ENCODE data around the gene KRTAP10-12. TPM values are rescaled to one million over a fixed set of nuclear protein-coding genes. Genes with fewer than 3 reads are reported as not detected.
"Not testable (repeated sequence)": the region's sequence is repeated elsewhere in the genome, so short reads cannot be mapped to it uniquely, and the experiment has no call there.

Gene KRTAP10-12
- total RNA-seq, 2 donors from 2014 or later: not detected

DNA sequence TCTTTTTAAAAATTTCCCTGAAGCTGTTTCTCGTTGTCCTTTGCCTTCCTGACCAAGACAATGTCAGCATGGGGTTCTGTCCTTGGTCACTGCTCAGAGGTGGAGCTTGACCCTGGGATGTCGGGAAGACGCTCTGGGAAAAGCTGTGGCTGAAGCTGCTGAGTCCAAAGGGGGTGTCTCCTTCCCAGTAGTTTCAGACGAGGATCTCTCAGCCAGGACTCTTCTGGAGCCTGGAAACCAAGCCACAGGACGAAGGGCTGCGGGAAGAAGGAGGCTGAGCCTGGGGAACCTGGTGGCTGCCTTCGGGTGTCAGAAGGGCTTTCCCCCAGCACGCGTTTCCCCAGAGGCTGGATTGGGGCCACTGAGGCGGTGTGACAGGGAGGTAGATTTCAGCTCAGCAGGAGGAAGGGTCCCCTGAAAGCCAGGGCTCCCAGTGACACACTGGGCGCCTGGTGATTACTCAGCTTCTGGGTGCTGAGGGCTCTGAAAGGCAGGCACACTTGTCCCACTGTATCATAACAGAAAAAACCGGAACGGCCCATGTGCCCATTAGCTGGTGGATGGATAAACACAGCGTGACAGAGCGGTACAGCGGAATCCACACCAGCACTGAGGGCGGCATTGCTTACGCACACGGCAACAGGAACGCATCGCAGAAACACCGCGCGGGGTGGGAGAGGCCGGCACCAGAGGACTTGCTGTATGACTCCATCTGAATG is 10.0 kb upstream of the KRTAP10-12 start:
- Mint-ChIP-seq H3K9me3 (no peaks in the 10 kb centered on the region), H3K4me1 (peaks cover 41% of the 10 kb centered on the region), H3K27ac (peak overlapping the region; percentile 88), H3K36me3 (ENCODE audit: low read depth) (no peaks in the 10 kb centered on the region), H3K4me3 (peak overlapping the region; percentile 33), H3K27me3 (ENCODE audit: insufficient read depth) (peaks cover 25% of the 10 kb centered on the region)
- H3K27me3 ChIP-seq (ENCODE audit: control insufficient read depth, insufficient read depth, low read length, poor library complexity, severe bottlenecking): no peaks in the 10 kb centered on the region
- H3K36me3 ChIP-seq (ENCODE audit: control insufficient read depth, insufficient read depth, low read length): no peaks in the 10 kb centered on the region
- no peaks in the 10 kb centered on the region for H3K9me3 ChIP-seq (ENCODE audit: control insufficient read depth, low read length)
- H3K27ac ChIP-seq (ENCODE audit: low read depth, low read length): peak overlapping the region; percentile 66
- peaks cover 12% of the 10 kb centered on the region for H3K4me1 ChIP-seq (ENCODE audit: control insufficient read depth, insufficient read depth, low read length)
- peak; percentile 70 for DNase-seq
- peak overlapping the region; percentile 15 for H3K9ac ChIP-seq (ENCODE audit: extremely low read depth, low read length, poor library complexity, severe bottlenecking)
- 75 to 76% methylated on average over 22 to 25 of the region's 25 CpGs for WGBS, 2 experiments (ENCODE audit: insufficient coverage in 1 of 2, insufficient read length in 1 of 2)
- H3K4me3 ChIP-seq (ENCODE audit: low read length): peak overlapping the region; percentile 52
- no peak for TF ChIP-seq CTCF (conservative IDR thresholded peaks at IDR 0.05)

DNA sequence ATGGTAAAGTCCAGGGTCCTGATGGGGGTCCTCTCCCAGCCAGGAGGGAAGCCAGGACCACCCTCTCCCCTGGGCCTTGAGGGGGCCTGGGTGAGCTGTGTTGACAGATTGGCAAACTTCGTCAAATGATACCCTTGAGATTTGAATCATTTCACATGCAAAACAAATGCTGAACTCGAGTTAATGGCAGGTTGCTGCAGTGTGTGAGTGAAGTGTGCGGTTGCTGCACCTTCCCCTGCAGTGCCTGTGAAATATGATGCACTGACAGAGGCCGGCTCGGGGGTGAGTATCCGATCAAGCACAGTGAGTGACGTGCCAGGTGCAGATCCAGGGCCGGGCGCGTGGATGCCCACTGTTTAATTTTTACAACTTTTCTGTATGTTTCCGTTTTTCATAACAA is 9.3 kb upstream of the KRTAP10-12 start:
- no peak overlapping the region for H3K4me3 Mint-ChIP-seq
- Histone ChIP-seq H3K27ac (ENCODE audit: low read depth, low read length) (no peak overlapping the region), H3K36me3 (ENCODE audit: control insufficient read depth, insufficient read depth, low read length) (no peaks in the 10 kb centered on the region), H3K27me3 (ENCODE audit: control insufficient read depth, insufficient read depth, low read length, poor library complexity, severe bottlenecking) (no peaks in the 10 kb centered on the region), H3K4me1 (ENCODE audit: control insufficient read depth, insufficient read depth, low read length) (peaks cover 12% of the 10 kb centered on the region), H3K9ac (ENCODE audit: extremely low read depth, low read length, poor library complexity, severe bottlenecking) (no peak overlapping the region), H3K4me3 (ENCODE audit: low read length) (no peak overlapping the region), H3K9me3 (ENCODE audit: control insufficient read depth, low read length) (peaks cover 5% of the 10 kb centered on the region)
- no peak for DNase-seq
- no peak for TF ChIP-seq CTCF (conservative IDR thresholded peaks at IDR 0.05)
- WGBS, 2 experiments (ENCODE audit: insufficient coverage in 1 of 2, insufficient read length in 1 of 2): 81 to 92% methylated on average over 8 to 11 of the region's 11 CpGs
- no peaks in the 10 kb centered on the region for H3K36me3 Mint-ChIP-seq (ENCODE audit: low read depth)
- peaks cover 41% of the 10 kb centered on the region for H3K4me1 Mint-ChIP-seq
- H3K27ac Mint-ChIP-seq: peak overlapping the region; percentile 54
- peaks cover 25% of the 10 kb centered on the region for H3K27me3 Mint-ChIP-seq (ENCODE audit: insufficient read depth)
- H3K9me3 Mint-ChIP-seq: peaks cover 5% of the 10 kb centered on the region

- H3K4me3 Mint-ChIP-seq; DNase-seq; H3K27ac ChIP-seq (ENCODE audit: low read depth, low read length); H3K36me3 Mint-ChIP-seq (ENCODE audit: low read depth); H3K36me3 ChIP-seq (ENCODE audit: control insufficient read depth, insufficient read depth, low read length); H3K27ac Mint-ChIP-seq; H3K4me3 ChIP-seq (ENCODE audit: low read length); H3K9ac ChIP-seq (ENCODE audit: extremely low read depth, low read length, poor library complexity, severe bottlenecking); H3K27me3 ChIP-seq (ENCODE audit: control insufficient read depth, insufficient read depth, low read length, poor library complexity, severe bottlenecking): not testable (repeated sequence)
- peaks cover 13% of the 10 kb centered on the region for H3K27me3 Mint-ChIP-seq (ENCODE audit: insufficient read depth)
- peaks cover 41% of the 10 kb centered on the region for H3K4me1 Mint-ChIP-seq
- WGBS, 2 experiments (ENCODE audit: insufficient coverage in 1 of 2, insufficient read length in 1 of 2): 87 to 94% methylated on average over 3 of the region's 3 CpGs
- peaks cover 17% of the 10 kb centered on the region for H3K9me3 Mint-ChIP-seq
- peaks cover 12% of the 10 kb centered on the region for H3K4me1 ChIP-seq (ENCODE audit: control insufficient read depth, insufficient read depth, low read length)
- peaks cover 21% of the 10 kb centered on the region for H3K9me3 ChIP-seq (ENCODE audit: control insufficient read depth, low read length)
Observed at GRCh38 chr21:44689740-44690139, 7.2 kb upstream of the KRTAP10-12 start.
